Stimulated activated CD8-positive, alpha-beta memory T cell treated with anti-CD3 and anti-CD28 coated beads, Interleukin-7, amount 100 ng/mL, for 1 hour (primary cell): ENCODE results near the gene CMTM1.

ENCODE experiments used
- DNase-seq, 2 donors: peaks; one replicate each; pipeline ENCODE4 v3.0.0-alpha.2; 2020; ENCODE audit warnings: low read depth in 2 of 2

The CMTM1 gene

GRCh38 chr16:66566051-66566901 lies at the start of gene CMTM1:
Gene CMTM1, plus strand, starts transcription at chr16:66566439. Its CDS starts 75 bp downstream, at chr16:66566514.
- no peak for DNase-seq

GRCh38 chr16:66516509-66516807 lies 49.8 kb upstream of the CMTM1 start:
- no peak for DNase-seq

GRCh38 chr16:66516808-66517585 lies 49.2 kb upstream of the CMTM1 start:
- DNase-seq = peak; percentile 49 to 62

GRCh38 chr16:66517586-66518263 lies 48.5 kb upstream of the CMTM1 start:
- DNase-seq = no peak

GRCh38 chr16:66519482-66520373 lies 46.5 kb upstream of the CMTM1 start:
- DNase-seq = no peak

- DNase-seq = no peak
These were observed 45.7 kb upstream of the CMTM1 start for GRCh38 chr16:66520406-66521170.

- DNase-seq = no peak
These were observed 45.0 kb upstream of the CMTM1 start for GRCh38 chr16:66521252-66521713.

- peak; percentile 80 to 85 for DNase-seq
These were observed 44.1 kb upstream of the CMTM1 start for GRCh38 chr16:66521951-66522771.

- DNase-seq = no peak
These were observed 43.2 kb upstream of the CMTM1 start for GRCh38 chr16:66522816-66523590.

GRCh38 chr16:66523861-66524354 lies 42.3 kb upstream of the CMTM1 start:
- no peak for DNase-seq

- DNase-seq = no peak
These were observed 41.6 kb upstream of the CMTM1 start for GRCh38 chr16:66524601-66525164.

GRCh38 chr16:66525396-66526180 lies 40.7 kb upstream of the CMTM1 start:
- no peak for DNase-seq

- DNase-seq = no peak
These were observed 37.9 kb upstream of the CMTM1 start for GRCh38 chr16:66528294-66528693.

GRCh38 chr16:66529475-66529874 lies 36.8 kb upstream of the CMTM1 start:
- DNase-seq = no peak

GRCh38 chr16:66534376-66534799 lies 31.9 kb upstream of the CMTM1 start:
- DNase-seq = no peak

GRCh38 chr16:66536525-66536924 lies 29.7 kb upstream of the CMTM1 start:
- DNase-seq = no peak

- no peak for DNase-seq
These were observed 29.0 kb upstream of the CMTM1 start for GRCh38 chr16:66537236-66537635.

GRCh38 chr16:66538910-66539309 lies 27.3 kb upstream of the CMTM1 start:
- no peak for DNase-seq
